GM23248 (cell line): Measurements from ENCODE around the gene RNF157. TPM values are rescaled to one million over a fixed set of nuclear protein-coding genes. Genes with fewer than 3 reads are reported as not detected.
A peak's percentile ranks its signal among the peaks of the same experiment; 100 is the strongest.

Experiments
- DNase-seq: peaks from one replicate; pipeline ENCODE4 v3.0.0-alpha.2; 2015
- H2AFZ ChIP-seq: fragments of 200-600 bp; sonication (generic); 2 replicates; pipeline ENCODE4 v1.6.1; 2016; ENCODE audit warnings: antibody characterized with exemption
- H3F3A ChIP-seq: fragments of 200-600 bp; sonication (generic); 2 replicates; pipeline ENCODE4 v1.6.1; 2016; ENCODE audit warnings: mild to moderate bottlenecking, antibody characterized with exemption, mixed run types; ENCODE audit not compliant: insufficient read depth
- H3K27ac ChIP-seq: fragments of 200-600 bp; sonication (generic); 2 replicates; pipeline ENCODE4 v1.5.1; 2016; ENCODE audit warnings: mild to moderate bottlenecking
- H3K27me3 ChIP-seq: fragments of 200-600 bp; sonication (generic); replicated peaks from 2 replicates; pipeline ENCODE4 v1.6.1; 2016; ENCODE audit warnings: mild to moderate bottlenecking; ENCODE audit not compliant: insufficient read depth
- H3K36me3 ChIP-seq: fragments of 200-600 bp; sonication (generic); 2 replicates; pipeline ENCODE4 v1.6.1; 2016; ENCODE audit warnings: low read depth, mild to moderate bottlenecking
- H3K4me1 ChIP-seq: fragments of 200-600 bp; sonication (generic); 2 replicates; pipeline ENCODE4 v1.6.1; 2016; ENCODE audit warnings: mild to moderate bottlenecking; ENCODE audit not compliant: insufficient read depth
- H3K4me2 ChIP-seq: fragments of 200-600 bp; sonication (generic); one replicate; pipeline ENCODE4 v1.6.1; 2016; ENCODE audit warnings: mild to moderate bottlenecking; ENCODE audit not compliant: unreplicated experiment
- H3K4me3 ChIP-seq: fragments of 200-600 bp; sonication (generic); 2 replicates; pipeline ENCODE4 v1.5.1; 2016; ENCODE audit warnings: mild to moderate bottlenecking
- H3K79me2 ChIP-seq: fragments of 200-600 bp; sonication (generic); 2 replicates; pipeline ENCODE4 v1.6.1; 2016; ENCODE audit warnings: mild to moderate bottlenecking; ENCODE audit not compliant: insufficient read depth
- H3K9ac ChIP-seq: fragments of 200-600 bp; sonication (generic); 2 replicates; pipeline ENCODE4 v1.6.1; 2016; ENCODE audit warnings: mild to moderate bottlenecking
- H3K9me2 ChIP-seq: fragments of 200-600 bp; sonication (generic); 2 replicates; pipeline ENCODE4 v1.6.1; 2016; ENCODE audit warnings: mixed run types, mild to moderate bottlenecking, moderate library complexity; ENCODE audit not compliant: insufficient read depth
- H3K9me3 ChIP-seq: fragments of 200-600 bp; sonication (generic); one replicate; pipeline ENCODE4 v1.6.1; 2017; ENCODE audit warnings: low read depth
- H4K20me1 ChIP-seq: fragments of 200-600 bp; sonication (generic); 2 replicates; pipeline ENCODE4 v1.6.0; 2016; ENCODE audit not compliant: insufficient read depth
- EZH2 ChIP-seq: fragments of 200-600 bp; sonication (generic); IDR thresholded peaks from 2 replicates; pipeline ENCODE4 v1.6.1; 2018; ENCODE audit warnings: antibody characterized with exemption, mild to moderate bottlenecking; ENCODE audit not compliant: insufficient read depth, poor library complexity, severe bottlenecking
- EZH2phosphoT487 ChIP-seq: fragments of 200-600 bp; sonication (generic); IDR thresholded peaks from 2 replicates; pipeline ENCODE4 v1.6.1; 2018; ENCODE audit warnings: antibody characterized with exemption, moderate library complexity, mild to moderate bottlenecking, low read depth; ENCODE audit not compliant: insufficient read depth
- WGBS, 2 experiments: methylation state at CpG; one replicate each; pipeline ENCODE4 v1.1.6; 2015 to 2017; ENCODE audit warnings: low lambda C conversion rate in 2 of 2, low coverage in 1 of 2; ENCODE audit errors: missing lambda C conversion rate in 2 of 2; 5-methylcytosine and 5-hydroxymethylcytosine counted together
- in situ Hi-C: fragments of 300-500 bp; cut with MboI; formaldehyde crosslinking; loops from 2 replicates; pipeline ENCODE4 v1.15.0; 2020
- polyA plus RNA-seq: library from polyadenylated mRNA; unstranded; fragments of >200 nt; fragmentation: Nextera tagmentation; extraction: Ambion mirVana; gene quantifications from 2 replicates; pipeline ENCODE4 v1.2.1, GENCODE V29; 2016
- total RNA-seq: library from RNA; depleted of rRNA; stranded (reverse); fragments of >200 nt; shearing (Covaris generic); gene quantifications from 2 replicates; pipeline ENCODE4 v1.2.3, GENCODE V29; 2014

Gene RNF157
- total and polyA plus RNA-seq, 2 experiments from 2014 or later: 0.31 to 4.0 TPM

DNA sequence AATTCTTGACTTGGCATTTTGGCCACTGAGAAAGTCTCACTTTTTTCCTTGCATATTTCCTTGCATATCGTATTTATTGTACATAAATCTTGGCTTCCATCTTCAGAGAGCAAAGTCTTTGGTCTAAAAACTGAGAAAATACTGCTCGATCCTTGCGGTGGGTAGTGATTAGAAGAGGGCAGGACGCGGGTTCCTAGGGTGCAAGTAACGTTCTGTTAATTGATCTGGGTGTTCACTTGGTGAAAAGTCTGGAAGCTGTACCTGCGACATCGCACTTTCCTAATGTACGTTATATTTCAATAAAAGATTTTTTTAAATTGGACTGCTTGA lies 24.1 kb upstream of the RNF157 start:
- H3K36me3 ChIP-seq: no peaks in the 10 kb centered on the region
- peak overlapping the region; percentile 32; the same call in 1 of the 2 replicates for H2AFZ ChIP-seq
- WGBS, 2 experiments: 39 to 40% methylated on average over 9 of the region's 9 CpGs
- peak overlapping the region; percentile 81 for H3K4me2 ChIP-seq
- peak overlapping the region; percentile 56 for H3K9ac ChIP-seq
- in situ Hi-C loops: no loop called here
- H3K79me2 ChIP-seq: peaks cover 39% of the 10 kb centered on the region
- TF ChIP-seq EZH2phosphoT487 (no peak), EZH2 (no peak)
- H3K9me2 ChIP-seq: no peaks in the 10 kb centered on the region
- no peaks in the 10 kb centered on the region for H3K27me3 ChIP-seq
- peaks cover 7% of the 10 kb centered on the region for H3F3A ChIP-seq
- peak overlapping the region; percentile 48 for H3K4me3 ChIP-seq
- H3K4me1 ChIP-seq: peaks cover 22% of the 10 kb centered on the region
- no peak for DNase-seq
- H3K9me3 ChIP-seq: no peaks in the 10 kb centered on the region
- peak overlapping the region; percentile 70 for H3K27ac ChIP-seq
- no peaks in the 10 kb centered on the region for H4K20me1 ChIP-seq

DNA sequence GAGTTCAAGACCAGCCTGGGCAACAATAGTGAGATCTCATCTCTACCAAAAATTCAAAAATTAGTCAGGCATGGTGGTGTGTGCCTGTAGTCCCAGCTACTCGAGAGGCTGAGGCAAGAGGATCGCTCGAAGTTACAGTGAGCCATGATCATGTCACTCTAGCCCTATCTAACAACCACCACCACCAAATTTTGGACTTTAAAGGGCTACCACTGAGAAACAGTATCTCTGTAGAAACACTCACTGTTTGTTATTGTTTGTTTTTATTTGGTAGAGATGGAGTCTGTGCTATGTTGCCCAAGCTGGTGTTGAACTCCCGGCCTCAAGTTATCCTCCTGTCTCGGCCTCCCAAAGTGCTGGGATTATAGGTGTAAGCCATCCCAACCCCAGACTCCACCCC lies 23.6 kb upstream of the RNF157 start:
- Histone ChIP-seq H3K4me1 (peaks cover 22% of the 10 kb centered on the region), H3K4me3 (no peak overlapping the region), H3K9me2 (no peaks in the 10 kb centered on the region), H3K27me3 (no peaks in the 10 kb centered on the region), H3F3A (peaks cover 7% of the 10 kb centered on the region), H3K79me2 (peaks cover 34% of the 10 kb centered on the region), H3K27ac (peak overlapping the region; percentile 70), H3K4me2 (no peak overlapping the region), H2AFZ (no peak overlapping the region; the same call in 1 of the 2 replicates), H3K9ac (peak overlapping the region; percentile 56; the same call in 1 of the 2 replicates), H4K20me1 (no peaks in the 10 kb centered on the region), H3K36me3 (no peaks in the 10 kb centered on the region), H3K9me3 (no peaks in the 10 kb centered on the region)
- DNase-seq: no peak
- 97 to 98% methylated on average over 5 of the region's 5 CpGs for WGBS, 2 experiments
- in situ Hi-C loops: no loop called here
- no peak for TF ChIP-seq EZH2phosphoT487
- no peak for TF ChIP-seq EZH2

DNA sequence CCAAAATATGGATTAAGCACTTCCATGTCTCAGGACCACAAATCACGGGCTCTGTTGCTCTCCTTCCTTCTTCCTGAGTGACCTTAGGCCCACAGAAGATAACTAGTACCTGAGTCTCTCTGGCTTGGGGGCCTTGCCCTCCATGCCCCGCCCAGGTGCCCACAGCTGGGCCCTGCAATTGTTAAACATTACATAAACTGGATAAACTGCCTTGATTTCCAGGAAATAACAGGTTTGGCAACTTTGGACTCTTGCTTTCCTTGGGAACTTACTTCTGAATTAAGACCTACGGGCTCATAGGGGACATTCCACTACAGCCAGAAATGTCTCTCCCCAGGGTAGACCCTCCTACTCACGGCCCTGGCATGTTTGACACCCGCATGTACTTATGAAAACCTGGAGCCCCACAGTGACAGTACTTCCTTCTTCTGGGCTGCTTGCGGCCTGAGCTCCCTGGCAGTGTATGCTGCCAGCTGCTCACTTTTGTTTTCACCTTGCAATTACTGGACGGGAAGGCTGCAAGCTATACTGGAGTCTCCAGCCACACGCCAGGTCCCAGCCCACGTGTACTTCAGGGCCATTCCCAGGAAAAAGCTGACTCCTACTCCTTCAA lies 22.5 kb upstream of the RNF157 start:
- Histone ChIP-seq H3K27ac (no peak overlapping the region), H2AFZ (no peak overlapping the region), H3K4me3 (no peak overlapping the region), H3K27me3 (no peaks in the 10 kb centered on the region), H3K9me3 (no peaks in the 10 kb centered on the region), H3K4me2 (no peak overlapping the region), H4K20me1 (no peaks in the 10 kb centered on the region), H3K79me2 (peaks cover 23% of the 10 kb centered on the region), H3K9me2 (no peaks in the 10 kb centered on the region), H3K4me1 (peaks cover 16% of the 10 kb centered on the region), H3K36me3 (no peaks in the 10 kb centered on the region), H3F3A (peaks cover 7% of the 10 kb centered on the region), H3K9ac (no peak overlapping the region)
- no peak for DNase-seq
- in situ Hi-C loops: no loop called here
- no peak for TF ChIP-seq EZH2phosphoT487
- TF ChIP-seq EZH2: no peak
- 85 to 88% methylated on average over 9 of the region's 9 CpGs for WGBS, 2 experiments

DNA sequence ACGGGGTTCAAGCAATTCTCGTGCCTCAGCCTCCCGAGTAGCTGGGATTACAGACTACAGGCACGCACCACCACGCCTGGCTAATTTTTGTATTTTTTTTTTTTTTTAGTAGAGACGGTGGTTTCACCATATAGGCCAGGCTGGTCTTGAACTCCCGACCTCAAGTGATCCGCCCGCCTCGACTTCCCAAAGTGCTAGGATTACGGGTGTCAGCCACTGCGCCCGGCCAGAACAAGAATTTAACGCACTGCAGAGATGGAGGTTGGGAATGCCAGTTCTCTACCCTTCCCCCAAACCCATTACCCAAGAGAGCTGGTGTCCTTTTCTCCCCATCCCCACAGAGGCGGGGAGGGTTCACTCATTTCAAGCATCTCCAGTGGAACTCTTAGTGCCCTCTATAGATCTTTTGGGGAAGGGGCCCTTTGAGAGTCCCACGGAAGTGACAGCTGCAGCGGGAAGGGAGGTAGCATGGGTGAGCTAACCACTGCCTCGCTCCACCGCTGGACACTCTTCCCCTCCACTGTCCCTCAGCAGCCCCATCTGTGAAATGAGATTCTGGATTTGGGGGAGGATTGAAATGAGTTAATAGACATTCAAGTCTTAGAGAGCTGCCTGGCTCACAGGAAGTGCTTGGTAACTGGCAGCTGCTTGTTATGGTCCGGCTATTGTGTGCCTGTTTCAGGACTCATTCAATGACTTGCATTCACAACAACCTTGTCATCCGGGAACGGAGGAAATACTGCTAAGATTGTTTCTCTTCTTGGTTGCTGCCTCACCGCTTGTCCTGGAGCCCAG lies 21.3 kb upstream of the RNF157 start:
- Histone ChIP-seq H3K27ac (no peak overlapping the region), H3K36me3 (no peaks in the 10 kb centered on the region), H3K9ac (no peak overlapping the region), H4K20me1 (no peaks in the 10 kb centered on the region), H3K9me2 (no peaks in the 10 kb centered on the region), H2AFZ (no peak overlapping the region), H3F3A (peaks cover 7% of the 10 kb centered on the region), H3K4me3 (no peak overlapping the region), H3K9me3 (no peaks in the 10 kb centered on the region), H3K4me1 (peaks cover 9% of the 10 kb centered on the region), H3K4me2 (no peak overlapping the region), H3K27me3 (no peaks in the 10 kb centered on the region), H3K79me2 (peaks cover 11% of the 10 kb centered on the region)
- in situ Hi-C loops: no loop called here
- no peak for DNase-seq
- 81 to 85% methylated on average over 21 to 23 of the region's 23 CpGs for WGBS, 2 experiments
- TF ChIP-seq EZH2: no peak
- TF ChIP-seq EZH2phosphoT487: no peak
